ENCODE measurements around the gene BTN3A1. TPM values are rescaled to one million over a fixed set of nuclear protein-coding genes. Genes with fewer than 3 reads are reported as not detected.

Gene BTN3A1
- total RNA-seq (2014; rRNA removed) (4.5 and 5.4 TPM in 2 replicates), Bru-seq, nascent RNA (percentile 53 among the genes with signal in this experiment), BruChase-seq, experiment 1, labeled RNA remaining after a 6-hour chase (percentile 63 among the genes with signal in this experiment), BruChase-seq, experiment 2, labeled RNA remaining after a 2-hour chase (percentile 63 among the genes with signal in this experiment)
- long read RNA-seq, partial matches to known transcripts = 2 of 9 reads
- long read RNA-seq, other reads (novel, unspliced or antisense) = 7 of 9 reads

DNA sequence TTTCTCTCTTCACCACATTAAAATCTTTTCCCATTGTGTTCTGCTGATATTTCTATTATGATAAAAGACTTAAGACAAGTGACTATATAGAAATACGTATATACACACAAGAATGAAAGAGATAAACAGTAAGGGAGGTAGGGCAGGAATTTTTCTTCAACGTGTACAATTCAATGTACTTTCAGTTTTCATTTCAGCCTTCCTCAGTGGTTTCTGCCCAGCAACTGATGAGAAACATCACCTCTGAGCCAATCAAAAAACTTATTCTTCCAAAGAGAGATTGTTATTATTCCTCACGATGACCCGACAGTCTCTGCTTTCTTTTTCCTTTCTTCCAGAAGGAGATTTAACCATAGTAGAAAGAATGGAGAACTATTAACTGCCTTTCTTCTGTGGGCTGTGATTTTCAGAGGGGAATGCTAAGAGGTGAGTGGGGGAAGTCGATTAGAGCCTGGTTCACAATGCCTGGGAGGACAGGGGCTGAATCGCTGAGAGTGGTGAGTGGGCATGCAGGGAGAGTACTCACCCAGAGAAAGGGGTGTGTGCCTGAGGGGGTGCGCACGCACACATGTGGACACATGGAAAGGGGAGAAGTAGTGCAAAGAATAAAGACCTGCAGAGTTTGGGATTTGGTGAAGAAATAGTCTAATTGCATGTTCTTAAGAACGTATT lies at the start of gene BTN3A1:
Gene BTN3A1 (plus strand): TSS at position 289 of the 672 bp plus-strand sequence. CDS start 3,289 bp downstream, outside the sequence.
- H2AFZ ChIP-seq (ENCODE audit: low read length) = peak within 1 kb of the TSS; percentile 96
- H3K36me3 ChIP-seq (ENCODE audit: low read depth, low read length) = no peaks in the 10 kb centered on the region
- no peaks in the 10 kb centered on the region for H3K9me3 ChIP-seq (ENCODE audit: low read length)
- no peaks in the 10 kb centered on the region for H3K79me2 ChIP-seq (ENCODE audit: low read length)
- no peaks in the 10 kb centered on the region for H3F3A ChIP-seq (ENCODE audit: low read length, unreplicated experiment)
- H3K4me3 ChIP-seq (ENCODE audit: low read length) = peak within 1 kb of the TSS; percentile 85
- TF ChIP-seq EZH2phosphoT487 (IDR thresholded peaks at IDR 0.05; ENCODE audit: borderline replicate concordance, low read length) (no peak), EZH2 (IDR thresholded peaks at IDR 0.05; ENCODE audit: low read length, unreplicated experiment) (no peak)
- TF ChIP-seq, protein P1, sequence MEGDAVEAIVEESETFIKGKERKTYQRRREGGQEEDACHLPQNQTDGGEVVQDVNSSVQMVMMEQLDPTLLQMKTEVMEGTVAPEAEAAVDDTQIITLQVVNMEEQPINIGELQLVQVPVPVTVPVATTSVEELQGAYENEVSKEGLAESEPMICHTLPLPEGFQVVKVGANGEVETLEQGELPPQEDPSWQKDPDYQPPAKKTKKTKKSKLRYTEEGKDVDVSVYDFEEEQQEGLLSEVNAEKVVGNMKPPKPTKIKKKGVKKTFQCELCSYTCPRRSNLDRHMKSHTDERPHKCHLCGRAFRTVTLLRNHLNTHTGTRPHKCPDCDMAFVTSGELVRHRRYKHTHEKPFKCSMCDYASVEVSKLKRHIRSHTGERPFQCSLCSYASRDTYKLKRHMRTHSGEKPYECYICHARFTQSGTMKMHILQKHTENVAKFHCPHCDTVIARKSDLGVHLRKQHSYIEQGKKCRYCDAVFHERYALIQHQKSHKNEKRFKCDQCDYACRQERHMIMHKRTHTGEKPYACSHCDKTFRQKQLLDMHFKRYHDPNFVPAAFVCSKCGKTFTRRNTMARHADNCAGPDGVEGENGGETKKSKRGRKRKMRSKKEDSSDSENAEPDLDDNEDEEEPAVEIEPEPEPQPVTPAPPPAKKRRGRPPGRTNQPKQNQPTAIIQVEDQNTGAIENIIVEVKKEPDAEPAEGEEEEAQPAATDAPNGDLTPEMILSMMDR (conservative IDR thresholded peaks at IDR 0.05; ENCODE audit: low read depth, low read length) = no peak
- no peaks in the 10 kb centered on the region for H4K20me1 ChIP-seq (ENCODE audit: low read length)
- peak within 1 kb of the TSS; percentile 53 for H3K9ac ChIP-seq (ENCODE audit: low read length)
- BruUV-seq (replicated peaks) = TSS peak; percentile 39
- intact Hi-C loops (cut with micrococcal nuclease) = loop anchor here (2.0 to 5.0 kb wide), 2 partner anchors 35 to 39 kb away; partner anchors contain the start of genes BTN3A2 and BTN3A3
- POLR2A ChIA-PET (ENCODE audit: unreplicated experiment) = no interaction called here
- ATAC-seq = peak; percentile 96
- H3K9me2 ChIP-seq (replicated peaks; ENCODE audit: low read length) = no peaks in the 10 kb centered on the region
- H3K4me1 ChIP-seq (ENCODE audit: insufficient read depth, low read length) = peaks cover 7% of the 10 kb centered on the region; the same call in 1 of the 2 replicates
- CTCF ChIA-PET = no interaction called here
- peak within 1 kb of the TSS; percentile 94 for H3K4me2 ChIP-seq (ENCODE audit: low read length)
- peak; percentile 82 for DNase-seq
- H3K27me3 ChIP-seq (ENCODE audit: low read length) = no peaks in the 10 kb centered on the region
- 0 out of 2 replicates have a peak within 1 kb of the TSS, but pooled peaks have one; percentile 24 for H3K27ac ChIP-seq (ENCODE audit: low read length)

DNA sequence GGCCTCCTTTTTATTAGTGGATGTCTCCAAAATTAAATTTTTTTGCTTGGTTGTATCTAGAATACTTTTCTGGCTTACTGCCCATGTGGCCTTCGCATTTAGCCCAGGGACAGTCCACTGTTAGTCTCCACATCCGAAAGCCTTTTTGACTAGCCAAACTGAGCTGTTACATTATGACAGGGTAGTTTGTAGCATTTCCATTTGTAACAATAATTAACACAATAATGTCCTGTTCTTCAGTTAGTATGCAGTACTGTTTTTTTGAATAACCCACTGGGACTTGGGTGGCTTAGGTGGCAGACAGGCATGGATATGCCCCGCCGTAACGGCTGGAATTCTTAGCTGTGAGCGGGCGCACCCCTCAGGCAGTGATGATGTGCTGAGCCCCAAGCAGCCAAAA lies 49.8 kb upstream of the BTN3A1 start:
- H3K27me3 ChIP-seq (ENCODE audit: low read length) = no peaks in the 10 kb centered on the region
- H3K4me2 ChIP-seq (ENCODE audit: low read length) = no peak overlapping the region
- POLR2A ChIA-PET (ENCODE audit: unreplicated experiment) = no interaction called here
- peaks cover 45% of the 10 kb centered on the region for H3K4me1 ChIP-seq (ENCODE audit: insufficient read depth, low read length)
- no peak overlapping the region for H3K9ac ChIP-seq (ENCODE audit: low read length)
- intact Hi-C loops (cut with micrococcal nuclease) = no loop called here
- no peaks in the 10 kb centered on the region for H3F3A ChIP-seq (ENCODE audit: low read length, unreplicated experiment)
- BruUV-seq (replicated peaks) = no TSS peak
- H3K4me3 ChIP-seq (ENCODE audit: low read length) = no peak overlapping the region
- H2AFZ ChIP-seq (ENCODE audit: low read length) = no peak overlapping the region
- H3K9me3 ChIP-seq (ENCODE audit: low read length) = no peaks in the 10 kb centered on the region
- H3K9me2 ChIP-seq (replicated peaks; ENCODE audit: low read length) = no peaks in the 10 kb centered on the region
- TF ChIP-seq, protein P1 (conservative IDR thresholded peaks at IDR 0.05; ENCODE audit: low read depth, low read length) = no peak
- no peak for TF ChIP-seq EZH2phosphoT487 (IDR thresholded peaks at IDR 0.05; ENCODE audit: borderline replicate concordance, low read length)
- TF ChIP-seq EZH2 (IDR thresholded peaks at IDR 0.05; ENCODE audit: low read length, unreplicated experiment) = no peak
- H3K27ac ChIP-seq (ENCODE audit: low read length) = peak overlapping the region; percentile 74
- no peaks in the 10 kb centered on the region for H3K79me2 ChIP-seq (ENCODE audit: low read length)
- CTCF ChIA-PET = interaction anchor here (1.5 kb wide), 1 partner anchor 11 kb away, joined by 8 read pairs; no protein-coding TSS in a partner anchor
- ATAC-seq (no peak), DNase-seq (no peak)
- no peaks in the 10 kb centered on the region for H4K20me1 ChIP-seq (ENCODE audit: low read length)
- H3K36me3 ChIP-seq (ENCODE audit: low read depth, low read length) = no peaks in the 10 kb centered on the region
